ENCODE measurements around the gene FSTL4. TPM values are rescaled to one million over a fixed set of nuclear protein-coding genes. Genes with fewer than 3 reads are reported as not detected.

The FSTL4 gene
- total and polyA plus RNA-seq, 12 donors = 0.48 to 5.2 (median 2.3) TPM

DNA sequence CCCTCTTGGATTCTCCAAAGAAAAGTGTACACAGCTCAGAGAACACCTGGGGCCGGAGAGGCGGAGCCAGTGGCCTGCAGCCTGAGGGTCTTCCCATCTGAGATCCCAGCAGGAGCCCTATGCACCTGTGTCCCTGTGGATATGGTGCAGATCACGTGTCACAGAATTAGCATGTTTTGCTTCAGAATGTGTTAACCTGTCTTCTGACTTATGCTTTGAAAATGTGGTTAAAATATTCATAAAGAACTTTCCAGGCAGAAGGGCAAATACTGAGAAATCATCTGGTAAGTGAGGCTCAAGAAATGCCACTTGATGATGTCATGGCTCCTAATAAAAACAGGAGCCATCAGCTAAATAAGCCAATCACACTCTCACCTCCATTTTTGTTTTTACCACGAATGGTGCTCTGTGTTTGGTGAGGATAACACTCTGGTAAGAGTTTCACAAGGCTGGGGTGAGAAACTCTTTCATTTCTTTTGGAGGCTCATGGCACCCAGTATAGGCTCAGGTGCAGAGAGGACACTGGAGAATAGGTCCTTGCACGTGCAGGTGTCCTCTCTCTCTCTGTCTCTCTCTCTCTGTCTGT, 279.8 kb downstream of the FSTL4 start:
- intact Hi-C loops (cut with DNase I) = no loop called here

DNA sequence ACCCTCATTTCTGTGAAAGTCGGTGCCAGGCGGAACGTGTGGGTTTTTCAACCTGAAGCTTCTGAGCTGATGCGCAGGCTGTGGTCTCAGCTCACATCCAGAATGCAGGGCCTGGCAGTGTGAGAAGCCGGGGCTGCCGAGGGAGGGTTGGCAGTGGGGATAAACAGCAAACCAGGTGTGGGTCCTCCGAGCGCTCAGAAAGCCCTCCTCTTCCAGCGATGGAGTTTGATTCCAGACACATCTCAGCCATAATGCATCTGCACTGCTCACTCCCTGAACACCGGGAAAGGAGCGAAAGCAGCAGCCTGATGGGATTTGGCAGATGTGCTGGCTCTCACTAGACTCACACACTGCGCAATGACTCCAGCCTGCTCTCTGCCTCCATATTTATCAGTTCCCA, 280.4 kb downstream of the FSTL4 start:
- H3K9me3 ChIP-seq (replicated peaks in 1 of 3) = no peaks in the 10 kb centered on the region
- intact Hi-C loops (cut with DNase I) = no loop called here
- H3K4me3 ChIP-seq = no peak overlapping the region
- no peaks in the 10 kb centered on the region for H3K4me1 ChIP-seq (replicated peaks in 1 of 2)
- no peaks in the 10 kb centered on the region for H3K27me3 ChIP-seq
- no peaks in the 10 kb centered on the region for H3K36me3 ChIP-seq (replicated peaks in 1 of 2)
- H3K27ac ChIP-seq = no peak overlapping the region
- WGBS, 4 donors = 80 to 90% (median 83%) methylated on average over 9 to 12 of the region's 12 CpGs
- no peak for DNase-seq
- TF ChIP-seq, protein P1, sequence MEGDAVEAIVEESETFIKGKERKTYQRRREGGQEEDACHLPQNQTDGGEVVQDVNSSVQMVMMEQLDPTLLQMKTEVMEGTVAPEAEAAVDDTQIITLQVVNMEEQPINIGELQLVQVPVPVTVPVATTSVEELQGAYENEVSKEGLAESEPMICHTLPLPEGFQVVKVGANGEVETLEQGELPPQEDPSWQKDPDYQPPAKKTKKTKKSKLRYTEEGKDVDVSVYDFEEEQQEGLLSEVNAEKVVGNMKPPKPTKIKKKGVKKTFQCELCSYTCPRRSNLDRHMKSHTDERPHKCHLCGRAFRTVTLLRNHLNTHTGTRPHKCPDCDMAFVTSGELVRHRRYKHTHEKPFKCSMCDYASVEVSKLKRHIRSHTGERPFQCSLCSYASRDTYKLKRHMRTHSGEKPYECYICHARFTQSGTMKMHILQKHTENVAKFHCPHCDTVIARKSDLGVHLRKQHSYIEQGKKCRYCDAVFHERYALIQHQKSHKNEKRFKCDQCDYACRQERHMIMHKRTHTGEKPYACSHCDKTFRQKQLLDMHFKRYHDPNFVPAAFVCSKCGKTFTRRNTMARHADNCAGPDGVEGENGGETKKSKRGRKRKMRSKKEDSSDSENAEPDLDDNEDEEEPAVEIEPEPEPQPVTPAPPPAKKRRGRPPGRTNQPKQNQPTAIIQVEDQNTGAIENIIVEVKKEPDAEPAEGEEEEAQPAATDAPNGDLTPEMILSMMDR (IDR thresholded peaks at IDR 0.05) = no peak
- no peak for TF ChIP-seq POLR2A (IDR thresholded peaks at IDR 0.05)

More for the DNA sequence above, 279.8 kb downstream of the FSTL4 start:
- Histone ChIP-seq H3K27me3 (no peaks in the 10 kb centered on the region), H3K4me3 (no peak overlapping the region), H3K9me3 (replicated peaks in 1 of 3) (no peaks in the 10 kb centered on the region), H3K27ac (no peak overlapping the region), H3K4me1 (replicated peaks in 1 of 2) (no peaks in the 10 kb centered on the region), H3K36me3 (replicated peaks in 1 of 2) (no peaks in the 10 kb centered on the region)
- TF ChIP-seq POLR2A (IDR thresholded peaks at IDR 0.05) = no peak
- TF ChIP-seq, protein P1 (IDR thresholded peaks at IDR 0.05) = no peak
- WGBS, 4 donors = 67 to 89% (median 85%) methylated on average over 5 of the region's 5 CpGs
- no peak for DNase-seq

GRCh38 chr5:133330956-133331355, 281.4 kb downstream of the FSTL4 start:
- Histone ChIP-seq H3K4me1 (replicated peaks in 1 of 2) (no peaks in the 10 kb centered on the region), H3K27ac (no peak overlapping the region), H3K9me3 (replicated peaks in 1 of 3) (no peaks in the 10 kb centered on the region), H3K4me3 (no peak overlapping the region), H3K36me3 (replicated peaks in 1 of 2) (no peaks in the 10 kb centered on the region), H3K27me3 (no peaks in the 10 kb centered on the region)
- intact Hi-C loops (cut with DNase I) = no loop called here
- WGBS, 4 donors = 80 to 90% (median 83%) methylated on average over 5 of the region's 5 CpGs; no CpG with 5 or more reads in 1 of the 4 donors
- no peak for DNase-seq
- TF ChIP-seq, protein P1 (IDR thresholded peaks at IDR 0.05) = no peak
- no peak for TF ChIP-seq POLR2A (IDR thresholded peaks at IDR 0.05)

DNA sequence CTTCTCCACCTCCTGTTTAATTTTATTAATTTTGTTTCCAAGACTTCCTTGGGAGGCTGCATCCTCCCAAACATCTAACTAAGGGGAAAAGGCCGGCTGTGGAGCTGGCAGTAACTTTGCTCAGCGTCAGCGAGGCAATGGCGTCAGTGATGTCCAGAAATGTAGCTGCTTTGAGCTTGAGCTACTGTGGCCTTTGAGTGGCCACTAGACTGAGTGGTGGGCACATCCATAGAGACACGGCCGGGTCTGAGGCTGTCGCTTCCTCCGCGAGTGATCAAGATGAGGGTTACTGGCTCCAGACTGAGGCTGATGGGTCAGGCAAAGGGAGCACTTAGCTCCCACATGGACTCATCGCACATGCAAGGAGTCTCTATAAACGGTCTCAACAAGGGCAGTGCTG, 283.5 kb downstream of the FSTL4 start:
- H3K27me3 ChIP-seq = no peaks in the 10 kb centered on the region
- no peak overlapping the region for H3K27ac ChIP-seq
- DNase-seq = no peak
- TF ChIP-seq, protein P1 (IDR thresholded peaks at IDR 0.05) = no peak
- no peak for TF ChIP-seq POLR2A (IDR thresholded peaks at IDR 0.05)
- no peak overlapping the region for H3K4me3 ChIP-seq
- intact Hi-C loops (cut with DNase I) = no loop called here
- H3K9me3 ChIP-seq (replicated peaks in 1 of 3) = no peaks in the 10 kb centered on the region
- 85 to 93% (median 92%) methylated on average over 10 to 11 of the region's 11 CpGs for WGBS, 4 donors
- no peaks in the 10 kb centered on the region for H3K36me3 ChIP-seq (replicated peaks in 1 of 2)
- no peaks in the 10 kb centered on the region for H3K4me1 ChIP-seq (replicated peaks in 1 of 2)
